Measurements from ENCODE around the gene LY86. TPM values are rescaled to one million over a fixed set of nuclear protein-coding genes. Genes with fewer than 3 reads are reported as not detected.

Gene LY86
- total and polyA plus RNA-seq, 7 experiments from 2014 or later, result 1.5 to 19.6 (median 5.4) TPM

GRCh38 chr6:6688951-6689350 is 100.4 kb downstream of the LY86 start:
- peaks cover 0 to 16% (median 4%) of the 10 kb centered on the region in 11 donors for H3K9me3 Mint-ChIP-seq
- Histone ChIP-seq H3K9me3 (ENCODE audit: control insufficient read depth in 2 of 3, low read length in 3 of 3) (peaks cover 0 to 10% (median 0%) of the 10 kb centered on the region in 3 experiments), H3K27me3 (ENCODE audit: control insufficient read depth in 2 of 2, insufficient read depth in 2 of 2, low read length in 2 of 2) (no peaks in the 10 kb centered on the region), H3K27ac (ENCODE audit: low read depth, low read length) (no peak overlapping the region), H3K36me3 (ENCODE audit: control insufficient read depth in 2 of 3, insufficient read depth in 3 of 3, low read length in 3 of 3) (no peaks in the 10 kb centered on the region), H3K4me1 (ENCODE audit: control insufficient read depth in 2 of 2, insufficient read depth in 2 of 2, low read length in 2 of 2) (no peaks in the 10 kb centered on the region), H3K4me3 (ENCODE audit: low read length) (no peak overlapping the region)
- CTCF ChIA-PET, result no interaction called here
- peaks cover 0 to 2% (median 0%) of the 10 kb centered on the region in 5 donors for H3K27me3 Mint-ChIP-seq
- ATAC-seq (no peak), DNase-seq (no peak)
- POLR2A ChIA-PET, result interaction anchor here (0.7 kb wide), 1 partner anchor 406 kb away, joined by 4 read pairs; no protein-coding TSS in a partner anchor
- H3K4me3 Mint-ChIP-seq, result no peak overlapping the region
- H3K27ac Mint-ChIP-seq, result no peak overlapping the region
- peaks cover 0 to 28% (median 3%) of the 10 kb centered on the region in 5 donors for H3K36me3 Mint-ChIP-seq
- H3K4me1 Mint-ChIP-seq, result peaks cover 9 to 50% (median 25%) of the 10 kb centered on the region in 7 donors
- intact Hi-C loops (cut with micrococcal nuclease), result loop anchor here in 1 of 2 donors (10.0 kb wide), 1 partner anchor 416 kb away; the partner anchor contains the start of gene RREB1

DNA sequence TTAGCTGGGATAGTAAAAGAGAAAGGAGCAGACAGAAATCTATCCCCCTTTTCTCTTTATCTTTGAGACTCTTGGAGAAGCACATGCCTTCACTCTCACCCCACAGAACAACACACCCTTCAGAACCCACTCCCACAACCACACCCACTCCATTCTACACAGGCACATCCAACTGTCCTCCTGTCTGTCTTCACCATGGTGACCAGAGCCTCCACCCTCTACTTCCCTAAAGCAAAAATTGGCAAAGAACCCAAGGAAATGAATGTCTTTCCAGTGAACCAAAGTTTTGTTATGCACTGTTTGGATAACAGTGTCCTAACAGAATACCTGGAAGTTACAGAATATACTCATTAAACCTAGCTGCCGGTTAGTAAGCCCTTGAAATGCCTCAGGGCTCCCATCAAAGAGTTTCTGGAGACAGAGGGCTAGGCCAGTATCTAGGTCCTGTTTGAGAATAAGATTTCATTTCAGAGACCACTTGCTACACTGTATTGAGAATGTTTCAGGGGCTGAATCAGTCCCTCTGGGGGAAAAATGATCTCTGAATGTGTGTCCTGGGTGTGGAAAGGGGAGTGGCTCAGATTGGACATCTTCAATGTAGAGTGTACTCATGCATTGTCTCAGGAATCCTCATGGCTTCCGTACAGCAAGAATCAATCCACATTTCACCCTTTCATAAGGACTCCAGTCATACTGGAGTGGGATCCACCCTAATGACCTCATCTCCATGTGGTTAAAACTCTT is 101.1 kb downstream of the LY86 start:
- peak overlapping the region in 3 of 9 donors; percentile 15 to 74 (median 33) for H3K27ac Mint-ChIP-seq
- H3K36me3 Mint-ChIP-seq, result peaks cover 0 to 26% (median 3%) of the 10 kb centered on the region in 5 donors
- H3K36me3 ChIP-seq (ENCODE audit: control insufficient read depth in 2 of 3, insufficient read depth in 3 of 3, low read length in 3 of 3), result no peaks in the 10 kb centered on the region
- H3K27ac ChIP-seq (ENCODE audit: low read depth, low read length), result no peak overlapping the region
- H3K9me3 ChIP-seq (ENCODE audit: control insufficient read depth in 2 of 3, low read length in 3 of 3), result peaks cover 0 to 10% (median 0%) of the 10 kb centered on the region in 3 experiments
- H3K27me3 ChIP-seq (ENCODE audit: control insufficient read depth in 2 of 2, insufficient read depth in 2 of 2, low read length in 2 of 2), result no peaks in the 10 kb centered on the region
- no peak for ATAC-seq
- H3K4me3 Mint-ChIP-seq, result no peak overlapping the region
- DNase-seq, result no peak
- peaks cover 9 to 51% (median 27%) of the 10 kb centered on the region in 7 donors for H3K4me1 Mint-ChIP-seq
- peaks cover 0 to 2% (median 0%) of the 10 kb centered on the region in 5 donors for H3K27me3 Mint-ChIP-seq
- no peak overlapping the region for H3K4me3 ChIP-seq (ENCODE audit: low read length)
- no peaks in the 10 kb centered on the region for H3K4me1 ChIP-seq (ENCODE audit: control insufficient read depth in 2 of 2, insufficient read depth in 2 of 2, low read length in 2 of 2)
- peaks cover 0 to 16% (median 4%) of the 10 kb centered on the region in 11 donors for H3K9me3 Mint-ChIP-seq
- POLR2A ChIA-PET, result interaction anchor here (0.7 kb wide), 1 partner anchor 405 kb away, joined by 4 read pairs; no protein-coding TSS in a partner anchor
- intact Hi-C loops (cut with micrococcal nuclease), result loop anchor here in 1 of 2 donors (10.0 kb wide), 1 partner anchor 415 kb away; the partner anchor contains the start of gene RREB1
- CTCF ChIA-PET, result no interaction called here

GRCh38 chr6:6690144-6690483 is 101.6 kb downstream of the LY86 start:
- intact Hi-C loops (cut with micrococcal nuclease), result no loop called here
- H3K4me3 ChIP-seq (ENCODE audit: low read length), result no peak overlapping the region
- H3K27me3 ChIP-seq (ENCODE audit: control insufficient read depth in 2 of 2, insufficient read depth in 2 of 2, low read length in 2 of 2), result no peaks in the 10 kb centered on the region
- ChIA-PET CTCF (no interaction called here), POLR2A (no interaction called here)
- no peak for ATAC-seq
- no peak for DNase-seq
- H3K4me1 Mint-ChIP-seq, result peaks cover 9 to 53% (median 31%) of the 10 kb centered on the region in 7 donors
- H3K9me3 Mint-ChIP-seq, result peaks cover 0 to 16% (median 4%) of the 10 kb centered on the region in 11 donors
- no peak overlapping the region for H3K27ac Mint-ChIP-seq
- peaks cover 0 to 25% (median 3%) of the 10 kb centered on the region in 5 donors for H3K36me3 Mint-ChIP-seq
- H3K9me3 ChIP-seq (ENCODE audit: control insufficient read depth in 2 of 3, low read length in 3 of 3), result peaks cover 0 to 10% (median 0%) of the 10 kb centered on the region in 3 experiments
- peaks cover 0 to 3% (median 0%) of the 10 kb centered on the region in 5 donors for H3K27me3 Mint-ChIP-seq
- no peak overlapping the region for H3K27ac ChIP-seq (ENCODE audit: low read depth, low read length)
- no peak overlapping the region for H3K4me3 Mint-ChIP-seq
- H3K36me3 ChIP-seq (ENCODE audit: control insufficient read depth in 2 of 3, insufficient read depth in 3 of 3, low read length in 3 of 3), result no peaks in the 10 kb centered on the region
- no peaks in the 10 kb centered on the region for H3K4me1 ChIP-seq (ENCODE audit: control insufficient read depth in 2 of 2, insufficient read depth in 2 of 2, low read length in 2 of 2)

DNA sequence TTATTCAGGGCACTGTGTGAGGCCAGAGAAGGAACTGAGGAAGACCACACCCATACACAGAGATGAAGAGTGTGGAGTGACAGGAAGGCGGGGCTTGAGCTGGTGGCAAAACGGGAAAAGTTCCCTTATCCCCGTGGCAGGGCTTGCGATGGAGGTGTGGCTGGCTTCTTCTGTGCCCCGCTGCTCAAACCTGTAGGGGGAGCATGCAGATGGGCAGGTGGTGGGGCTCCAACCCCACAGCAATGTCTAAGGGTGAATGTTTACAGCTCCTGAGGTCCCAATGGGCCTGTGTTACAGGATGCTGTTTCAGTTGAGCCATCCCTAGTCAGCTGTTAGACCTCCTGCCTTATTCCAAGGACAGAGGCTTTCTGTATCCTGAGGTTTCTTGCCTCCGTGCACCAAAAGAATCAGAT is 105.9 kb downstream of the LY86 start:
- H3K27ac ChIP-seq (ENCODE audit: low read depth, low read length), result no peak overlapping the region
- ATAC-seq (peak; percentile 20), DNase-seq (no peak)
- POLR2A ChIA-PET, result no interaction called here
- intact Hi-C loops (cut with micrococcal nuclease), result no loop called here
- CTCF ChIA-PET, result interaction anchor here (0.5 to 0.6 kb wide), 2 partner anchors 1423 to 1743 kb away, joined by 3 read pairs; no protein-coding TSS in a partner anchor
- peaks cover 0 to 10% (median 0%) of the 10 kb centered on the region in 3 experiments for H3K9me3 ChIP-seq (ENCODE audit: control insufficient read depth in 2 of 3, low read length in 3 of 3)
- Mint-ChIP-seq H3K27me3 (peaks cover 0 to 13% (median 0%) of the 10 kb centered on the region in 5 donors), H3K9me3 (peaks cover 0 to 16% (median 6%) of the 10 kb centered on the region in 11 donors), H3K4me3 (peak overlapping the region in 1 of 10 donors; percentile 21), H3K4me1 (peaks cover under 1 to 48% (median 13%) of the 10 kb centered on the region in 7 donors), H3K36me3 (peaks cover 0 to 12% (median 3%) of the 10 kb centered on the region in 5 donors), H3K27ac (no peak overlapping the region)
- no peak overlapping the region for H3K4me3 ChIP-seq (ENCODE audit: low read length)
- no peaks in the 10 kb centered on the region for H3K27me3 ChIP-seq (ENCODE audit: control insufficient read depth in 2 of 2, insufficient read depth in 2 of 2, low read length in 2 of 2)
- no peaks in the 10 kb centered on the region for H3K36me3 ChIP-seq (ENCODE audit: control insufficient read depth in 2 of 3, insufficient read depth in 3 of 3, low read length in 3 of 3)
- H3K4me1 ChIP-seq (ENCODE audit: control insufficient read depth in 2 of 2, insufficient read depth in 2 of 2, low read length in 2 of 2), result no peaks in the 10 kb centered on the region

- Mint-ChIP-seq H3K4me3 (no peak overlapping the region), H3K27ac (peak overlapping the region in 3 of 9 donors; percentile 14 to 72 (median 30))
- POLR2A ChIA-PET, result no interaction called here
Observed at GRCh38 chr6:6694825-6695624, 106.5 kb downstream of the LY86 start.

DNA sequence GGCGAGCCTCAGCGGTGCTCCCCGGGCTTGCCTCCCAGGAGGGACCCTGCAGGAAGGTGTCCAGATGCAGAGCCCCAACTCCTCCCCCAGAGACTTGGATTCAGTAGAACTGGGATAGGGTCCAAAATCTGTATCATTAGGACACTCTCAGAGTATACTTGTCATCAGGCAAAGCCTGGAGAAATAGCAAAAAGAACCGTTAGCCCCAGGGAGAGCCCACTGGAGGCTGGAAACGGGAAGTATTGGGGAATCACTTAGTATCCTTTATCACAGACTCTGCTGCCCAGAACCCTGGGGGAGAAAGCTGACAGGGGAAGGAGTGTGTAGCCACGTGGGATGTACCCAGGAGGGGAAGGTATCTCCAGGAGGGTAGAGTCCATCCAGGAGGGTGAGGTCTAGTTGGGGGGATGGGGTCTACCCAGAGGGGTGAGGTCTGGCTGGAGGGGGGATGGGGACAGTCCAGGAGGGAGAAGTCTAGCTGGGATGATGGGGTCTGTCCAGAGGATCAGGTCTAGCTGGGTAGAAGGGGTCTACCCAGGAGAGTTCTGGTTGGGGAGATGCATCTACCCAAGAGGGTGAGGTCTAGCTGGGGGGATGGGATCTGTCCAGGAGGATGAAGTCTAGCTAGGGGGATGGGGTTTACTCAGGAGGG is 107.2 kb downstream of the LY86 start:
- ATAC-seq (no peak), DNase-seq (no peak)
- no peaks in the 10 kb centered on the region for H3K36me3 ChIP-seq (ENCODE audit: control insufficient read depth in 2 of 3, insufficient read depth in 3 of 3, low read length in 3 of 3)
- peaks cover 0 to 10% (median 0%) of the 10 kb centered on the region in 3 experiments for H3K9me3 ChIP-seq (ENCODE audit: control insufficient read depth in 2 of 3, low read length in 3 of 3)
- no peak overlapping the region for H3K4me3 ChIP-seq (ENCODE audit: low read length)
- Mint-ChIP-seq H3K27me3 (peaks cover 0 to 17% (median 0%) of the 10 kb centered on the region in 5 donors), H3K27ac (peak overlapping the region in 2 of 9 donors; percentile 23 to 39), H3K36me3 (peaks cover 0 to 10% (median 2%) of the 10 kb centered on the region in 5 donors), H3K4me3 (no peak overlapping the region), H3K4me1 (peaks cover 4 to 43% (median 14%) of the 10 kb centered on the region in 7 donors), H3K9me3 (peaks cover 0 to 13% (median 5%) of the 10 kb centered on the region in 11 donors)
- ChIA-PET CTCF (no interaction called here), POLR2A (interaction anchor here (0.5 kb wide), 1 partner anchor 396 kb away, joined by 3 read pairs; no protein-coding TSS in a partner anchor)
- H3K4me1 ChIP-seq (ENCODE audit: control insufficient read depth in 2 of 2, insufficient read depth in 2 of 2, low read length in 2 of 2), result no peaks in the 10 kb centered on the region
- intact Hi-C loops (cut with micrococcal nuclease), result loop anchor here in 1 of 2 donors (5.0 kb wide), 1 partner anchor 547 kb away; no protein-coding TSS in a partner anchor
- H3K27me3 ChIP-seq (ENCODE audit: control insufficient read depth in 2 of 2, insufficient read depth in 2 of 2, low read length in 2 of 2), result no peaks in the 10 kb centered on the region
- H3K27ac ChIP-seq (ENCODE audit: low read depth, low read length), result no peak overlapping the region

More at GRCh38 chr6:6694825-6695624, 106.5 kb downstream of the LY86 start:
- Mint-ChIP-seq H3K9me3 (peaks cover 0 to 16% (median 6%) of the 10 kb centered on the region in 11 donors), H3K27me3 (peaks cover 0 to 13% (median 0%) of the 10 kb centered on the region in 5 donors), H3K4me1 (peaks cover 4 to 43% (median 13%) of the 10 kb centered on the region in 7 donors), H3K36me3 (peaks cover 0 to 12% (median 3%) of the 10 kb centered on the region in 5 donors)
- no peaks in the 10 kb centered on the region for H3K36me3 ChIP-seq (ENCODE audit: control insufficient read depth in 2 of 3, insufficient read depth in 3 of 3, low read length in 3 of 3)
- no peak overlapping the region for H3K4me3 ChIP-seq (ENCODE audit: low read length)
- ATAC-seq (no peak), DNase-seq (no peak)
- intact Hi-C loops (cut with micrococcal nuclease), result loop anchor here in 1 of 2 donors (5.0 kb wide), 1 partner anchor 547 kb away; no protein-coding TSS in a partner anchor
- H3K9me3 ChIP-seq (ENCODE audit: control insufficient read depth in 2 of 3, low read length in 3 of 3), result peaks cover 0 to 10% (median 0%) of the 10 kb centered on the region in 3 experiments
- no peak overlapping the region for H3K27ac ChIP-seq (ENCODE audit: low read depth, low read length)
- CTCF ChIA-PET, result interaction anchor here (0.5 to 0.6 kb wide), 2 partner anchors 1424 to 1744 kb away, joined by 3 read pairs; no protein-coding TSS in a partner anchor
- no peaks in the 10 kb centered on the region for H3K27me3 ChIP-seq (ENCODE audit: control insufficient read depth in 2 of 2, insufficient read depth in 2 of 2, low read length in 2 of 2)
- no peaks in the 10 kb centered on the region for H3K4me1 ChIP-seq (ENCODE audit: control insufficient read depth in 2 of 2, insufficient read depth in 2 of 2, low read length in 2 of 2)

All from naive thymus-derived CD4-positive, alpha-beta T cell (primary cell).